Thyroid gland (tissue), 4 donors: ENCODE data around the gene COL8A1.

Source experiments
- POLR2A ChIP-seq, 2 donors: fragments of 450-650 bp; IDR thresholded peaks; one replicate each; pipeline ENCODE4 v1.6.1; 2017; ENCODE audit warnings: antibody characterized with exemption in 2 of 2, mild to moderate bottlenecking in 2 of 2, moderate library complexity in 1 of 2
- TF ChIP-seq, protein P1 (sequence below), 6 experiments: fragments of 200-600 bp in 3 of 6; fragments of 450-650 bp in 3 of 6; sonication (generic) in 3 of 6; IDR thresholded peaks; one replicate each; pipeline ENCODE4 v1.5.1; 2016 to 2019; ENCODE audit warnings: antibody characterized with exemption in 6 of 6, mild to moderate bottlenecking in 2 of 6, inconsistent platforms in 1 of 6, moderate library complexity in 1 of 6

DNA sequence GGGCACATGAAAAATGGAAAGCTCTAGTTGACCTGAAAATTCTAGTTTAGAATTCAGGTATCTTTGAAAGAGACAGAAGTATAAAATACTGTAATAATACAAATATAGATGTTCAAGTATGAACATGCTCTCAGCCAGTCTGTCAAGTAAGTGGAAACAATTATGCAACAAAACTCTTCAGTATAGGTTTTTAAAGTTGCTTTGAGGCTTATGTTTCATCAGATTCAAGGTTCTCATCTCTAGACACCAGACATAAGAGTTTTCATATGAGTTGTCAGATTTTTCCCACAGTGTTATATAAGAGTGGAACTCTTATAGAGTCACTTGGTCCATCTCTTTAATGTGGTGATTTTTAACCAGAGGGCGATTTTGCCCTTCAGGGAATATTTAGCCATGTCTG, 201.2 kb downstream of the COL8A1 start:
- TF ChIP-seq, protein P1, sequence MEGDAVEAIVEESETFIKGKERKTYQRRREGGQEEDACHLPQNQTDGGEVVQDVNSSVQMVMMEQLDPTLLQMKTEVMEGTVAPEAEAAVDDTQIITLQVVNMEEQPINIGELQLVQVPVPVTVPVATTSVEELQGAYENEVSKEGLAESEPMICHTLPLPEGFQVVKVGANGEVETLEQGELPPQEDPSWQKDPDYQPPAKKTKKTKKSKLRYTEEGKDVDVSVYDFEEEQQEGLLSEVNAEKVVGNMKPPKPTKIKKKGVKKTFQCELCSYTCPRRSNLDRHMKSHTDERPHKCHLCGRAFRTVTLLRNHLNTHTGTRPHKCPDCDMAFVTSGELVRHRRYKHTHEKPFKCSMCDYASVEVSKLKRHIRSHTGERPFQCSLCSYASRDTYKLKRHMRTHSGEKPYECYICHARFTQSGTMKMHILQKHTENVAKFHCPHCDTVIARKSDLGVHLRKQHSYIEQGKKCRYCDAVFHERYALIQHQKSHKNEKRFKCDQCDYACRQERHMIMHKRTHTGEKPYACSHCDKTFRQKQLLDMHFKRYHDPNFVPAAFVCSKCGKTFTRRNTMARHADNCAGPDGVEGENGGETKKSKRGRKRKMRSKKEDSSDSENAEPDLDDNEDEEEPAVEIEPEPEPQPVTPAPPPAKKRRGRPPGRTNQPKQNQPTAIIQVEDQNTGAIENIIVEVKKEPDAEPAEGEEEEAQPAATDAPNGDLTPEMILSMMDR (IDR thresholded peaks at IDR 0.05): no peak
- TF ChIP-seq POLR2A (IDR thresholded peaks at IDR 0.05): no peak
